LNCAP (cell line): Measurements from ENCODE around the gene TPCN1.

Source experiments
- CTCF ChIP-seq: fragments of 450-650 bp; IDR thresholded peaks from 2 replicates; pipeline ENCODE4 v1.5.1; 2017; ENCODE audit warnings: mild to moderate bottlenecking

The TPCN1 gene

GRCh38 chr12:113297214-113297587 lies 75.9 kb downstream of the TPCN1 start:
- no peak for TF ChIP-seq CTCF

- no peak for TF ChIP-seq CTCF
Observed at GRCh38 chr12:113297621-113298471, 76.6 kb downstream of the TPCN1 start.

DNA sequence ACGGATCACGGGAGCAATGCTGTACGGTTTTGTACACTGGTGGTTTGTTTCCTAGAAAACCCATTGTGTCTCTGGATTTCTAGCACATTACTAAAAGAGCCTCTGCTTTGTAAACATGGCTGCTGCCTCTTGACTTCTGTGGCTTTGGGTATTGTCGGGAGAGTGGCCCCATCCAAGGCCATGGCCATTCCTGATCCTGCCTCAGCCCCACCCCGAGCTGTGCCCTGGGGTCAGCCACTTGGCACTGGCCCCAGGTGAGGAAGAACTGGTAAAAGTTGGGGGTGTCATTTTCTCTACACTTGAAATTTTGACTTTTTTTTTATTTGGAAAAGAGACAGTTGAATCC lies 77.2 kb downstream of the TPCN1 start:
- TF ChIP-seq CTCF = no peak

GRCh38 chr12:113298861-113299545 lies 77.7 kb downstream of the TPCN1 start:
- TF ChIP-seq CTCF = no peak

DNA sequence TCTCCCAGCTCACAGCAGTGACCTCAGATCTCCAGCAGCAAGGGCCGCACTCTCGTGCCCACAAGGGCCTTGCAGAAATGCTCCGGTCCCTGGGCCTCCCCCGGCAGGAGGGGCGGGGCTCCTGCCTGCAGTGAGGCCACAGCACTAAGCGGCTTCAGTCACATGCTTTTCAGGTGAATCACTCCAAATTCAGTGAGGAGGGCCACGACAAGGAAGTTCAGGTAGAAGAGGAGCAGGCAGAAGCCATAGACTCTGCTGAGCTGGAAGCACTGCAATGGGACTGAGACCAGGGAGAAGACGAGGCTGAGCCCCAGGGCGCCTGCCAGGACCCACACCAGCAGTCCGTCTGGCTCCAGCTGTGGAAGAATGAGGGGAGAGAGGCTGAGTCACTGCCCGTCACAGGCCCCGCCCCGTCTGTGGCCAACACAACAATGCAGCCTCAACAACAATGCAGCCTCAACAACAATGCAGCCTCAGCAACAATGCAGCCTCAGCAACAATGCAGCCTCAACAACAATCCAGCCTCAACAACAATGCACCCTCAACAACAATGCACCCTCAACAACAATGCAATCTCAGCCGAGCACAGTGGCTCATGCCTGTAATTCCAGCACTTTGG lies 78.5 kb downstream of the TPCN1 start:
- TF ChIP-seq CTCF = no peak

DNA sequence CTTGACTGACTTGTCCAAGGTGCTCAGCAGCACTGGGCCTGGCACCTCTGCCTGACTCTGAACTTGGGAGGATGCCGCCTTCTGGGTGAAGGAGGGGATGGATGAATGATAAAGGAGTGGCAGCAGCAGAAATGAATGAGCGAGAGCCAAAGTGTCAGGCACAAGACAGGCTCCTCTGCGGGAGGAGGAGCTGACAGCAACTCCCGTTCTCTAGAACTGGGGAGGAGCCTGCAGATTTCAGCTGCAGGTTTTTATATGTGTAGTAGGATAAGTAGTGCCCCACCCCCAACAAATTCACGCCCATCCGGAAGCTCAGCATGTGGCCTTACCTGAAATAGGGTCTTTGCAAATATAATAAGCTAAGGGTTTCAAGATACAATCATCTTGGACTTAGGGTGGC lies 80.5 kb downstream of the TPCN1 start:
- no peak for TF ChIP-seq CTCF

DNA sequence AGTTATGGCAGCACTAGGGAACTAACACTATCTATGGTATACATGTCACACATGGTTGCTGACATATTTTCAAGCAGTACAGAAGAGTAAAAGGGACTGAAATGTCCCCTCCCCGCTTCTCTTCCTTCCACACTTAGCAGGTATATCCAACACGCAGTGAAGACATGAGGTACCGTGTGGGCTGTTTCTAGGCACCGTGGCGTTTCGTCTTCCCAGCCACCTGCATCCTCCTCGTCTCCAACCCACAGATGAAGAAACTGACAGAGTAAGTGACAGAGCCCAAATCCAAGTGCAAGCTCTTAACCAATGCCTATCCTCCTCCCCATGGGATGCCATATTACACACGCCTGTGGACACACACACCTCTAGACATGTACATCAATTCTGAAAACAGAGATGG lies 81.2 kb downstream of the TPCN1 start:
- no peak for TF ChIP-seq CTCF
